Tibial artery (tissue), 4 donors: ENCODE data around the gene TEX19.

Experiments
- DNase-seq, 2 donors: peaks; one replicate each; pipeline ENCODE4 v3.0.0-alpha.2; 2019
- H3K27ac ChIP-seq, 2 donors: fragments of 200-600 bp; sonication (generic) in 1 of 2; 1 replicate in 1 of 2; 2 replicates in 1 of 2; pipeline ENCODE4 v1.5.1; 2018 to 2019; ENCODE audit warnings: mild to moderate bottlenecking in 1 of 2
- H3K27me3 ChIP-seq, 2 donors: fragments of 200-600 bp; sonication (generic) in 1 of 2; one replicate each; pipeline versions ENCODE4 v1.5.1 to v1.6.0; 2016 to 2019
- H3K36me3 ChIP-seq, 3 donors: fragments of 200-600 bp; sonication (generic) in 2 of 3; one replicate each; pipeline ENCODE4 v1.5.1; 2016 to 2019; ENCODE audit warnings: mild to moderate bottlenecking in 2 of 3
- H3K4me1 ChIP-seq, 4 donors: fragments of 200-600 bp; sonication (generic) in 2 of 4; 1 replicate in 3 of 4; 2 replicates in 1 of 4; pipeline ENCODE4 v1.5.1; 2016 to 2019
- H3K4me3 ChIP-seq, 2 donors: fragments of 200-600 bp; sonication (generic) in 1 of 2; 1 replicate in 1 of 2; 2 replicates in 1 of 2; pipeline ENCODE4 v1.5.1; 2018 to 2019; ENCODE audit warnings: mild to moderate bottlenecking in 2 of 2
- H3K9me3 ChIP-seq, 3 donors: fragments of 200-600 bp; sonication (generic) in 1 of 3; one replicate each; pipeline ENCODE4 v1.5.1; 2016 to 2019
- intact Hi-C: fragments of 100-400 bp; cut with DNase I; formaldehyde crosslinking; loops from one replicate; pipeline ENCODE4 v1.15.0; 2023; ENCODE audit warnings: low total_unique reads
- TF ChIP-seq, protein P1 (sequence below), 2 experiments: fragments of 200-600 bp in 1 of 2; fragments of 450-650 bp in 1 of 2; IDR thresholded peaks; one replicate each; pipeline ENCODE4 v1.5.1; 2017 to 2019; ENCODE audit warnings: antibody characterized with exemption in 2 of 2, mild to moderate bottlenecking in 1 of 2, moderate library complexity in 1 of 2

TEX19 gene

DNA sequence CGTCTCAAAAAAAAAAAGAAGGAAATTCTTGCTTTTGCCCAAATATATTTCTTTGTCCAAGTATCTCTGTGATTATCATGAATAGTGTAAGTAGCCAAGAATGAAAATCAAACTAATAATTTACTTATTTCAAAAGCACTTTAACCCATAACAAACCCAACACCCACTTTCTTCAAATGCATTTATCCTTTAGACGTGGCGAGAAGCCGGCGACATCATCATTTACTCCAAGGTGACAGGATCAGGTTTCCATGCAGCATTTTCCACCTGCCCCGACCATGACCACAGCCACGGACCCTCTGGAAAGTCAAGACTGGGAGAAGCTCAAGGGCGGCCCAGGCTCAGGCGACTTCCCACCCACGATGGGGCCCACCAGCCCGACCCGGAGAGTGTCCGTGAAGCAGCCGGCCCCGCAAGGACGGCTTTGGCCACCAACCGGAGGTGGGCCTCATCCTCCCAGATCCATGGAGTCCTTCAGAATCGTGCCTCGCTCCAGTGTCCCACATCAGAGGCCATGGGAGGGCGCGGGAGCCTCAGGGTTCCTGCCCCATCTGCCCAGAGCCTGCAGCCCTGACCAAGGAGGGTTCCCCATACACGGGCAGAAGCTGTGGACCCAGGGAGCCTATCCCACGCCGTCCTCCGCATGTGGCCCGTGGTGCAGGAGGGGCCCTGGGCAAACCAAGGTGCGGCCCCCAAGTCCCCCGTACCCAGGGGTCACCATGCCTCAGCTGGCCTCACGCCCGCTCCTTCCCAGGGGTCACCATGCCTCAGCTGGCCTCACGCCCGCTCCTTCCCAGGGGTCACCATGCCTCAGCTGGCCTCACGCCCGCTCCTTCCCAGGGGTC is 31.2 kb downstream of the TEX19 start:
- intact Hi-C loops = no loop called here
- H3K27me3 ChIP-seq = peaks cover 0 to 16% of the 10 kb centered on the region in 2 donors
- H3K36me3 ChIP-seq = peaks cover 5 to 49% (median 31%) of the 10 kb centered on the region in 3 donors
- no peak overlapping the region for H3K27ac ChIP-seq
- H3K4me1 ChIP-seq = peaks cover 0 to 21% (median 16%) of the 10 kb centered on the region in 4 donors
- no peak for DNase-seq
- H3K4me3 ChIP-seq = no peak overlapping the region
- H3K9me3 ChIP-seq = no peaks in the 10 kb centered on the region
- TF ChIP-seq, protein P1, sequence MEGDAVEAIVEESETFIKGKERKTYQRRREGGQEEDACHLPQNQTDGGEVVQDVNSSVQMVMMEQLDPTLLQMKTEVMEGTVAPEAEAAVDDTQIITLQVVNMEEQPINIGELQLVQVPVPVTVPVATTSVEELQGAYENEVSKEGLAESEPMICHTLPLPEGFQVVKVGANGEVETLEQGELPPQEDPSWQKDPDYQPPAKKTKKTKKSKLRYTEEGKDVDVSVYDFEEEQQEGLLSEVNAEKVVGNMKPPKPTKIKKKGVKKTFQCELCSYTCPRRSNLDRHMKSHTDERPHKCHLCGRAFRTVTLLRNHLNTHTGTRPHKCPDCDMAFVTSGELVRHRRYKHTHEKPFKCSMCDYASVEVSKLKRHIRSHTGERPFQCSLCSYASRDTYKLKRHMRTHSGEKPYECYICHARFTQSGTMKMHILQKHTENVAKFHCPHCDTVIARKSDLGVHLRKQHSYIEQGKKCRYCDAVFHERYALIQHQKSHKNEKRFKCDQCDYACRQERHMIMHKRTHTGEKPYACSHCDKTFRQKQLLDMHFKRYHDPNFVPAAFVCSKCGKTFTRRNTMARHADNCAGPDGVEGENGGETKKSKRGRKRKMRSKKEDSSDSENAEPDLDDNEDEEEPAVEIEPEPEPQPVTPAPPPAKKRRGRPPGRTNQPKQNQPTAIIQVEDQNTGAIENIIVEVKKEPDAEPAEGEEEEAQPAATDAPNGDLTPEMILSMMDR (IDR thresholded peaks at IDR 0.05) = no peak

DNA sequence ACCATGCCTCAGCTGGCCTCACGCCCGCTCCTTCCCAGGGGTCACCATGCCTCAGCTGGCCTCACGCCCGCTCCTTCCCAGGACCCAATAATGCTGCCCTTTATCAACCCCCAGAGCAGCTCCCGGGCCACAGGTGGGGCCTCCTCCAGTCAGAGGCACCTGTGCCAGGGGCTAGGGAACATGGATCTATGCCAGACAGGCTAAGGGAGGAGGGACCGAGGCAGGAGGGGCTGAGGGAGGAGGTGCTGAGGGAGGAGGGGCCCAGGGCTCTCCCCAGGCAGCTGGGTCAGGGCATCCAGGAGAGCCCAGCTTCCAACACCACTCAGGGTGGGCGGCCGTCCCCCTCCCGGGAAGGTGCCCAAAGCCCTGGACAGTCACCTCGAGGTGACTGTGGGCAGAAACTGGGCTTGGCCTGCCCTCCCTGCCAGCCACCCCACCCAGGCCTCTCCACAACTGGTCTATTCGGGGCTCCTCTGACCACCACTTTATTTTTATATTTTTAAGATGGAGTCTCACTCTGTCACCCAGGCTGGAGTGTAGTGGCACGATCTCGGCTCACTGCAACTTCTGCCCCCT is 31.9 kb downstream of the TEX19 start:
- no peak overlapping the region for H3K27ac ChIP-seq
- H3K36me3 ChIP-seq = peaks cover 5 to 52% (median 32%) of the 10 kb centered on the region in 3 donors
- TF ChIP-seq, protein P1 (IDR thresholded peaks at IDR 0.05) = no peak
- H3K9me3 ChIP-seq = no peaks in the 10 kb centered on the region
- DNase-seq = no peak
- intact Hi-C loops = no loop called here
- peaks cover 0 to 12% of the 10 kb centered on the region in 2 donors for H3K27me3 ChIP-seq
- H3K4me3 ChIP-seq = no peak overlapping the region
- H3K4me1 ChIP-seq = peaks cover 0 to 14% (median 9%) of the 10 kb centered on the region in 4 donors

DNA sequence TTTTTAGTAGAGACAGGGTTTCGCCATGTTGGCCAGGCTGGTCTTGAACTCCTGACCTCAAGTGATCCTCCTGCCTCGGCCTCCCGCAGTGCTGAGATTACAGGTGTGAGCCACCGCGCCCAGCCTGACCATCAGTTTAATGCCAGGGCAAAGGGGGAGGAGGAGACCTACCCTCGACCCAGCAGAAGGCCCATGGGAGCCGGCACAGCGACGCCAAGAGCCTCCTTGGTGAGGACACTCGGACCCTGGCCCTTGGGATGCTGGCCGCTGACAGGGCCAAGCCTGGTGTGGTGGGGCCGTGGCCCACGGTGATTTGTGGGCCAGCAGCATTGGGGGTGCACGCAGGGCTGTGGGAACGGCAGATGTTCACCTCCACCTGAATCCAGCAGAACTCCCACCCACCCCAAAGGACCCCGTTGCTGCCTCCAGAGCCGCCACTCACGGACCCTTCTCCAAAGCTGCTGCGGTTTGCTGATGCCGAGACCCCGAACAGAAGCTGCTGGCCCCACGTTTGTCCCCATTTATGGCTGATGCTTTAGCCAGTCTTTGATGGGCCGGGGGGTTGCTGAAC is 32.5 kb downstream of the TEX19 start:
- intact Hi-C loops = no loop called here
- H3K4me3 ChIP-seq = no peak overlapping the region
- DNase-seq = no peak
- H3K27me3 ChIP-seq = peaks cover 0 to 8% of the 10 kb centered on the region in 2 donors
- TF ChIP-seq, protein P1 (IDR thresholded peaks at IDR 0.05) = no peak
- peaks cover 0 to 8% (median 3%) of the 10 kb centered on the region in 4 donors for H3K4me1 ChIP-seq
- peaks cover 5 to 52% (median 32%) of the 10 kb centered on the region in 3 donors for H3K36me3 ChIP-seq
- no peak overlapping the region for H3K27ac ChIP-seq
- H3K9me3 ChIP-seq = no peaks in the 10 kb centered on the region

DNA sequence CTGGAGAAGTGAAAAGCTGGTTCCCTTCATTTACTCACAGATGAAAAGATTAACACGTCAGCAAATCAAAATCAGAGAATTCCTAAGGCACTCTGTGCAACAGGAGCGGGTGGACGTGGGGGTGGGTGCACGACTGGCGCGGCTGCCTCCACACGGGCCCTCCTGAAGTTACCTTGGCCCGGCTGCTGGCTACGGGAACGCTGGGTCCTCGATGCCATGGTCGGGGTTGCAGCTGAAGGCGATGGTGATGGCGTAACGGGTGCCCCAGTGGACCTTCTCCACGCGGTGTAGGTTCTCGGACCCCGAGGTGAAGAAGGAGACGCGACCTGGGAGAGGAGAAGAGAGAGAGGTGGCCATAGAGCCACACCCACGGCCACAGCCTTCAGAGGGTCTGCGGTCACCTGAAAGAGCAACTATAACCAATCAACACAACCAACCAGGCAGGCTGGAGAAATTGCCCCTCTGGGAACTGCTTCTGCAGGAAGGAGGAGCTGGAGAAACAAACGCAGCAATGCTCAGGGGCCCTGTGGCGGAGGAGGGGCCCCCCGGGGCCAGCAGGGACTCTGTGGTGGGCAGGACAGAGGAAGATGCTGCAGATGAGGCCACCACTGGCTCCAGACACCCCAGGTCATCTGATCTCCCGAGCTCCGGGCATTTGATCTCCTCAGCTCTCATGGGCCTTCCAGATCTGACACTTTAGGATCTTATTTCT is 33.3 kb downstream of the TEX19 start:
- Histone ChIP-seq H3K36me3 (peaks cover 5 to 56% (median 33%) of the 10 kb centered on the region in 3 donors), H3K27ac (no peak overlapping the region), H3K9me3 (no peaks in the 10 kb centered on the region), H3K4me3 (no peak overlapping the region), H3K4me1 (peaks cover 0 to 1% (median 0%) of the 10 kb centered on the region in 4 donors), H3K27me3 (no peaks in the 10 kb centered on the region)
- DNase-seq = no peak
- TF ChIP-seq, protein P1 (IDR thresholded peaks at IDR 0.05) = no peak
- intact Hi-C loops = no loop called here

DNA sequence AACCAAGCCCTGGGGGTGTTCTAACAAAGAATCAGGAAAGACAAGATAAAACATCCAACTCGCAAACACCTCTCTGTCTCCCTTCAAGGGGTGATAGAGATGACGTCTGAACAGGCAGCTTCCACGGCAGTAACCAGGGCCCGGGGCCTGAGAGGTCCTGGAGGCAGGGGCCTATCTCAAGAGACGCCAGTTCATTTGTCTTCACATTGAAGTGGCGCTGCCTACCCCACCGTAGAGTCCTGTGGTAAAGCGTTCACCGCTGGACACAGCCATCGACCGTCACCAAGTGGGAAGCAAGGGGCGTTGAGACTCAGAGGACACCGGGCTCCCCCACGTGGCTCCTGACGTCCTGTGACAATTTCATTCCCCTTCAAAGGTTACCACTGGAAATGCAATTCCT is 33.9 kb downstream of the TEX19 start:
- Histone ChIP-seq H3K27me3 (no peaks in the 10 kb centered on the region), H3K27ac (no peak overlapping the region), H3K4me1 (no peaks in the 10 kb centered on the region), H3K4me3 (no peak overlapping the region), H3K9me3 (no peaks in the 10 kb centered on the region), H3K36me3 (peaks cover 5 to 61% (median 39%) of the 10 kb centered on the region in 3 donors)
- intact Hi-C loops = no loop called here
- no peak for DNase-seq
- TF ChIP-seq, protein P1 (IDR thresholded peaks at IDR 0.05) = no peak
